Adrenal gland (tissue), 5 donors: ENCODE measurements around the gene CEACAM5.

Source experiments
- CTCF ChIP-seq, 6 experiments: fragments of 450-650 bp in 4 of 6; fragments of 200-600 bp in 2 of 6; sonication (generic) in 1 of 6; IDR thresholded peaks; 1 replicate in 5 of 6; 2 replicates in 1 of 6; pipeline versions ENCODE4 v1.5.1 to v1.8.0; 2016 to 2021; ENCODE audit warnings: antibody characterized with exemption in 6 of 6, mild to moderate bottlenecking in 2 of 6, moderate library complexity in 1 of 6
- POLR2A ChIP-seq, 2 donors: fragments of 450-650 bp; IDR thresholded peaks; one replicate each; pipeline ENCODE4 v1.6.1; 2017; ENCODE audit warnings: antibody characterized with exemption in 2 of 2, mild to moderate bottlenecking in 2 of 2, moderate library complexity in 1 of 2
- donor health status: DM: no; HTN: no; CAD: no.

- no peak for TF ChIP-seq CTCF (IDR thresholded peaks at IDR 0.05)
- no peak for TF ChIP-seq POLR2A (IDR thresholded peaks at IDR 0.05)
These were observed 9.0 kb upstream of the CEACAM5 start for GRCh38 chr19:41699231-41699967.
